ENCODE measurements around the gene CNTN1.

The CNTN1 gene

DNA sequence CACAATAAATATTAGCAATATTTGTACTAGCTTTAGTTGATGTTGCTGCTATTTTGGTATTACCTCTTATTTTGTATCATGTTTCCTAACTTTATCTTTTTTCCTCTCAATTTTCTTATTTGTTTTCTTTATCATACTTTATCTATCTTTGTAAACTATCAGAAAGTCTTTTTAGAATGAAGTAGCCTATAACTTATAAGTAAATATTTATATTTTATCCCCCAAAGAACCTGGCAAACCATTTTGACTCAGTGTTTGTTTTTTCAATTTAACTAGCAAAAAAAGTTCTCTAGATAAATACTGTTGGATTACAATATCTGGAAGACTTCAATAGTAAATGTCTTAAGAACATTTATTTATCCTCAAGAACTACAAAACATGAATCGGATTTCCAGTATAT, 360.2 kb downstream of the CNTN1 start:
- DNase-seq (ENCODE audit: low spot score) = no peak
- ChIA-PET POLR2A (ENCODE audit: low non-redundant PET) (no interaction called here), CTCF (no interaction called here)
- TF ChIP-seq, protein P1, sequence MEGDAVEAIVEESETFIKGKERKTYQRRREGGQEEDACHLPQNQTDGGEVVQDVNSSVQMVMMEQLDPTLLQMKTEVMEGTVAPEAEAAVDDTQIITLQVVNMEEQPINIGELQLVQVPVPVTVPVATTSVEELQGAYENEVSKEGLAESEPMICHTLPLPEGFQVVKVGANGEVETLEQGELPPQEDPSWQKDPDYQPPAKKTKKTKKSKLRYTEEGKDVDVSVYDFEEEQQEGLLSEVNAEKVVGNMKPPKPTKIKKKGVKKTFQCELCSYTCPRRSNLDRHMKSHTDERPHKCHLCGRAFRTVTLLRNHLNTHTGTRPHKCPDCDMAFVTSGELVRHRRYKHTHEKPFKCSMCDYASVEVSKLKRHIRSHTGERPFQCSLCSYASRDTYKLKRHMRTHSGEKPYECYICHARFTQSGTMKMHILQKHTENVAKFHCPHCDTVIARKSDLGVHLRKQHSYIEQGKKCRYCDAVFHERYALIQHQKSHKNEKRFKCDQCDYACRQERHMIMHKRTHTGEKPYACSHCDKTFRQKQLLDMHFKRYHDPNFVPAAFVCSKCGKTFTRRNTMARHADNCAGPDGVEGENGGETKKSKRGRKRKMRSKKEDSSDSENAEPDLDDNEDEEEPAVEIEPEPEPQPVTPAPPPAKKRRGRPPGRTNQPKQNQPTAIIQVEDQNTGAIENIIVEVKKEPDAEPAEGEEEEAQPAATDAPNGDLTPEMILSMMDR (conservative IDR thresholded peaks at IDR 0.05; ENCODE audit: low read depth) = no peak
- no peak overlapping the region for H3K27ac ChIP-seq

DNA sequence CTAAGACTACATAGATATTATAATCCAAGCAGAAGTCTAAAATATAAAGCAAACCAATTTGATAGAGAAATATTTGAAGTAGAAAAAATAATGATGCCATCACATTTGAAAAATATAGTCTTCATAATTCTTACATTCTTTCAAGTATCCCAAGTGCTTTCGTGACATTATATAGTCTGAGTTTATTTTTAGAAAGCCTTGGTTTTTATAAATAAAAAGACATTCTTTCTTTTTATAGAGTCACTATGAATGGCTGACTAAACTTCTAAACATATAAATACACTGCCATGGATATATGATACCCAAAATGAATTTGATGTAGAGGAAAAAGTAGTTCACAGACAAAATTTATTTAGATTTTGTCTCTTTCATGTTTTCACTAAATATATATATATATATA, 360.8 kb downstream of the CNTN1 start:
- CTCF ChIA-PET = no interaction called here
- POLR2A ChIA-PET (ENCODE audit: low non-redundant PET) = no interaction called here
- no peak for DNase-seq (ENCODE audit: low spot score)
- TF ChIP-seq, protein P1 (conservative IDR thresholded peaks at IDR 0.05; ENCODE audit: low read depth) = no peak
- H3K27ac ChIP-seq = no peak overlapping the region

DNA sequence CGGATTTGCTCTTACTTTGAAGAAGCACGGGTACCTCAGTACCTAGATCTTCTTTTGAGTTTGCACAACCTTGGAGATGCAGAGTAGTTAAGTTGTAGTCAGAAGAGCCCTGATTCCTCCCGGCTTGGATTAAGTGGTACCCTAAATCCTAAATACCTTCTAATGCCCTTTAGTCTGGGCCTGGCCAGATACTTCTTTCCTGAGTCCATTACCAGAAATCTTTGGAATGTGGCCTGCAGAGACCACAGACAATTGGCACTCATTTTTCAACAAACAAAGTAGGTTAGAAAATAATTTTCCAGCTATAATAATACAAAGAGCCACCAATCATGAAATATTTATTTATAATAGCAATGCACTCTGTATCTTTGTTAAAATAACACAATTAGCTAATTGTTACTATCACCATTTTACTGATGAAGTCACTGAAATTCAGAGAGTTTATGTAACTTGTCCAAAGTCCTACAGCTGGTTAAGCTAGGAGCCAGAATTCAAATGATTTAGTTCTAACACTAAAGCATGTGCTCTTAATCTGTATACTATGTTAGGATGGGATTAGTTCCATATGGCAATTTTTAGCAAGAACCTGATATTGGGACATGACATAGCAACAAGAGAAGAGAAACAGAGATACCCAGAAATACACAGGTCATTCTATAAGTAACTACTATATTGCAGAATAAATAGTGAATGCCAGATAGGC, 363.8 kb downstream of the CNTN1 start:
- ChIA-PET POLR2A (ENCODE audit: low non-redundant PET) (no interaction called here), CTCF (interaction anchor here (0.6 kb wide), 1 partner anchor 23 kb away, joined by 4 read pairs; no protein-coding TSS in a partner anchor)
- H3K27ac ChIP-seq = no peak overlapping the region
- no peak for DNase-seq (ENCODE audit: low spot score)
- TF ChIP-seq, protein P1 (conservative IDR thresholded peaks at IDR 0.05; ENCODE audit: low read depth) = no peak

DNA sequence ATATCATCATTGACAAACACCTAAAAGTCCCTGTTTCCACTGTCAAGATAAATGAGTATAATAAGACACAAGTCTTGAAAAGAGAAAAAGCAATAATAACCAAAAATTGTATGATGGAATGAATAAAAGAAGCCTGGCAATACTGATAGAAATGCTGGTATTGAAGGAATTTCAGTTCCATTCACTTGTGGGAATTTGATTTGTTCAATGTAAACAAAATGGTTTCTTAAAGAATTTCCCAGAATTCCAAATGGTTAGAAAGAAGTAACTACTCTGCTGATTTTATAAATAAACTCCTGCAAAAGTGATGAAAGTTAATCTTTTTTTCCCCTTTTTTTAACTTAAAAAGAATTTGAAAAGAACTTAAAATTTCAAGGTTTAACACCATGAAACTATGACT, 366.0 kb downstream of the CNTN1 start:
- ChIA-PET CTCF (no interaction called here), POLR2A (ENCODE audit: low non-redundant PET) (no interaction called here)
- no peak for DNase-seq (ENCODE audit: low spot score)
- no peak overlapping the region for H3K27ac ChIP-seq
- TF ChIP-seq, protein P1 (conservative IDR thresholded peaks at IDR 0.05; ENCODE audit: low read depth) = no peak

DNA sequence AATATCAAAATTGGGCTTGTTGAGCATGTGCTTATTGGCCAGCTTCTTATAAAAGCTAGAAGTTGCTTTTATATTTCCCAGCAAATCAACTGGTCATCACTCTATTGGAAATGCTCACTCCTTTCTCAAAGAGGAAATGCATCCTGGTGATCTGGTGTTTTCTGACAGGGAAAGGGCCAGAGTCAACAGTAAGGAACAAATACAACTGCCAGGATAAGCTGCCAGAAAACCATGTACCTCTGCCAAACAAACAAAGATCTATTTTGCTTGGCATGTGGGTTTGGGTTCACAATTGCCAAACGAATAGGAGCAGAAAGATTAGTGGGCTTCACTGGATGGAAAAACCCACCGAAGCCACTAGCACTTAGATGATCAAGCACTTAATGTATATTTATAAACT, 369.0 kb downstream of the CNTN1 start:
- TF ChIP-seq, protein P1 (conservative IDR thresholded peaks at IDR 0.05; ENCODE audit: low read depth) = no peak
- ChIA-PET POLR2A (ENCODE audit: low non-redundant PET) (no interaction called here), CTCF (no interaction called here)
- H3K27ac ChIP-seq = no peak overlapping the region
- DNase-seq (ENCODE audit: low spot score) = no peak

DNA sequence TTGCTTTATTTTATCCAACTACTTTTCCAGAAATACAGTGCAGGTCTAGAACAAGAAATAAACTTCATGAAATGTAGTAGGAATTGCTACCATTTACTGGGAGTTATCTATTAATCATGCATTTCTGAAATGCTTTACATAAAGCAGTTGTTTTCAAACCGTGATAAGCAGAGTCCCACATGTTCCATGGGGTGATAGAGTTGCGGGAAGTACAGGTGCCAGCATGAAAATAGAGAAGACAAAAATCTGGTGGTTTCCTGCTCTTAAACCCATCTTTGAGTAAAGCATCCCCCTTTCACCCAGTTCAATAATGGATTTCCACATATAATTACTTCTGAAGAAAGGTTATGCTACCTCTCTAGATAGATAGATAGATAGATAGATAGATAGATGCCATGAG, 372.2 kb downstream of the CNTN1 start:
- no peak overlapping the region for H3K27ac ChIP-seq
- TF ChIP-seq, protein P1 (conservative IDR thresholded peaks at IDR 0.05; ENCODE audit: low read depth) = no peak
- POLR2A ChIA-PET (ENCODE audit: low non-redundant PET) = no interaction called here
- CTCF ChIA-PET = interaction anchor here (0.6 kb wide), 1 partner anchor 484 kb away, joined by 3 read pairs; no protein-coding TSS in a partner anchor
- no peak for DNase-seq (ENCODE audit: low spot score)
